Activated T-cell treated with anti-CD3 and anti-CD28 coated beads for 4 hours (primary cell): Measurements from ENCODE around the gene ASXL1.
"Not testable (repeated sequence)": the region's sequence is repeated elsewhere in the genome, so short reads cannot be mapped to it uniquely, and the experiment has no call there.

ENCODE experiments used
- DNase-seq: peaks from one replicate; pipeline ENCODE4 v3.0.0-alpha.2; 2020

ASXL1 gene

GRCh38 chr20:32357869-32358631, at the start of gene ASXL1:
Gene ASXL1, plus strand, starts transcription at chr20:32358331. Its CDS starts 445 bp downstream, at chr20:32358776.
- peak; percentile 89 for DNase-seq

GRCh38 chr20:32312718-32313424, 45.3 kb upstream of the ASXL1 start:
- no peak for DNase-seq

GRCh38 chr20:32314768-32315167, 43.4 kb upstream of the ASXL1 start:
- DNase-seq, result no peak

GRCh38 chr20:32315399-32315798, 42.7 kb upstream of the ASXL1 start:
- no peak for DNase-seq

GRCh38 chr20:32315891-32316290, 42.2 kb upstream of the ASXL1 start:
- DNase-seq, result no peak

GRCh38 chr20:32316667-32317066, 41.5 kb upstream of the ASXL1 start:
- DNase-seq, result no peak

- no peak for DNase-seq
Observed at GRCh38 chr20:32319100-32319499, 39.0 kb upstream of the ASXL1 start.

- no peak for DNase-seq
Observed at GRCh38 chr20:32320305-32320704, 37.8 kb upstream of the ASXL1 start.

- DNase-seq, result no peak
Observed at GRCh38 chr20:32321390-32321789, 36.7 kb upstream of the ASXL1 start.

- DNase-seq, result not testable (repeated sequence)
Observed at GRCh38 chr20:32322260-32322659, 35.9 kb upstream of the ASXL1 start.

- not testable (repeated sequence) for DNase-seq
Observed at GRCh38 chr20:32323761-32324160, 34.4 kb upstream of the ASXL1 start.

GRCh38 chr20:32325706-32326503, 32.2 kb upstream of the ASXL1 start:
- no peak for DNase-seq

GRCh38 chr20:32326504-32326845, 31.7 kb upstream of the ASXL1 start:
- DNase-seq, result no peak

GRCh38 chr20:32327087-32327681, 30.9 kb upstream of the ASXL1 start:
- DNase-seq, result no peak

GRCh38 chr20:32329817-32330554, 28.1 kb upstream of the ASXL1 start:
- DNase-seq, result no peak

- no peak for DNase-seq
Observed at GRCh38 chr20:32330555-32330897, 27.6 kb upstream of the ASXL1 start.

- no peak for DNase-seq
Observed at GRCh38 chr20:32332614-32333013, 25.5 kb upstream of the ASXL1 start.

- no peak for DNase-seq
Observed at GRCh38 chr20:32333181-32333987, 24.7 kb upstream of the ASXL1 start.

- peak; percentile 34 for DNase-seq
Observed at GRCh38 chr20:32333988-32334885, 23.9 kb upstream of the ASXL1 start.

- no peak for DNase-seq
Observed at GRCh38 chr20:32336918-32337347, 21.2 kb upstream of the ASXL1 start.
